HepG2 (cell line): ENCODE data around the gene RNASE13. TPM values are rescaled to one million over a fixed set of nuclear protein-coding genes. Genes with fewer than 3 reads are reported as not detected.

Source experiments
- MYC ChIP-seq: sonication (generic); formaldehyde crosslinking; IDR thresholded peaks from 2 replicates; pipeline ENCODE4 v1.9.0; 2021; ENCODE audit warnings: missing genetic modification reagents, borderline replicate concordance
- ONECUT2 ChIP-seq: sonication (generic); formaldehyde crosslinking; IDR thresholded peaks from 2 replicates; pipeline ENCODE4 v1.4.0; 2020; ENCODE audit warnings: missing genetic modification reagents
- PHF8 ChIP-seq: sonication (generic); formaldehyde crosslinking; IDR thresholded peaks from 2 replicates; pipeline ENCODE4 v1.5.0; 2020; ENCODE audit warnings: missing genetic modification reagents
- SKIL ChIP-seq: sonication (generic); formaldehyde crosslinking; IDR thresholded peaks from 2 replicates; pipeline ENCODE4 v1.8.0; 2022; ENCODE audit warnings: missing genetic modification reagents, mild to moderate bottlenecking, moderate library complexity, borderline replicate concordance
- TFDP1 ChIP-seq: IDR thresholded peaks from 2 replicates; pipeline ENCODE4 v1.6.1; 2016; ENCODE audit warnings: missing compliant biosample characterization, missing genetic modification reagents, borderline replicate concordance
- XRCC5 ChIP-seq: fragments of 200-400 bp; formaldehyde crosslinking; optimal IDR thresholded peaks from 2 replicates; pipeline ENCODE3; 2017; ENCODE audit warnings: mild to moderate bottlenecking, low read length
- ZBTB20 ChIP-seq: sonication (generic); formaldehyde crosslinking; IDR thresholded peaks from 2 replicates; pipeline ENCODE4 v1.8.1; 2023; ENCODE audit warnings: missing genetic modification reagents, low read depth, mild to moderate bottlenecking, borderline replicate concordance
- ZIK1 ChIP-seq: sonication (generic); formaldehyde crosslinking; IDR thresholded peaks from 2 replicates; pipeline ENCODE4 v1.5.0; 2020; ENCODE audit warnings: mild to moderate bottlenecking, low read depth, missing genetic modification reagents, borderline replicate concordance
- ZNF317 ChIP-seq: sonication (generic); formaldehyde crosslinking; IDR thresholded peaks from 2 replicates; pipeline ENCODE4 v1.5.0; 2020; ENCODE audit warnings: mild to moderate bottlenecking, missing genetic modification reagents
- ZNF543 ChIP-seq: sonication (generic); formaldehyde crosslinking; IDR thresholded peaks from 2 replicates; pipeline ENCODE4 v1.4.0; 2020; ENCODE audit warnings: mild to moderate bottlenecking, missing genetic modification reagents
- ZNF644 ChIP-seq: IDR thresholded peaks from 2 replicates; pipeline ENCODE4 v1.6.1; 2016; ENCODE audit warnings: low read depth
- ZNF766 ChIP-seq: sonication (generic); formaldehyde crosslinking; IDR thresholded peaks from 2 replicates; pipeline ENCODE4 v1.5.0; 2020; ENCODE audit warnings: missing genetic modification reagents, borderline replicate concordance
- ZNF781 ChIP-seq: sonication (generic); formaldehyde crosslinking; IDR thresholded peaks from 2 replicates; pipeline ENCODE4 v1.5.1; 2020; ENCODE audit warnings: borderline replicate concordance, mild to moderate bottlenecking, missing genetic modification reagents; ENCODE audit errors: not compliant biosample characterization
- ZNF878 ChIP-seq: sonication (generic); formaldehyde crosslinking; IDR thresholded peaks from 2 replicates; pipeline ENCODE4 v1.8.1; 2023; ENCODE audit warnings: mild to moderate bottlenecking, missing genetic modification reagents, moderate library complexity
- polyA plus RNA-seq, 8 experiments: library from polyadenylated mRNA; depleted of rRNA in 3 of 8; stranded (reverse) in 7 of 8; unstranded in 1 of 8; fragments of >200 nt; fragmentation: Illumina TruSeq in 4 of 8; extraction: Trizol in 4 of 8; gene quantifications; 2 replicates each; pipeline versions ENCODE4 v1.2.1 to v1.2.3, GENCODE V29; 2011 to 2016; ENCODE audit warnings: low read depth in 4 of 8, missing spikeins in 1 of 8, mixed read lengths in 1 of 8; ENCODE audit not compliant: insufficient read depth in 1 of 8
- total RNA-seq, 5 experiments: library from RNA; depleted of rRNA; stranded (reverse); fragments of >200 nt; fragmentation: Illumina TruSeq; extraction: Trizol; gene quantifications; 2 replicates each; pipeline ENCODE4 v1.2.3, GENCODE V29; 2016; ENCODE audit warnings: low read depth in 1 of 5
- TF ChIP-seq, protein P1 (sequence below), 2 experiments: sonication (generic) in 1 of 2; formaldehyde crosslinking in 1 of 2; IDR thresholded peaks; 2 replicates each; pipeline versions ENCODE4 v1.4.0 to v1.6.1; 2016 to 2020; ENCODE audit warnings: borderline replicate concordance in 1 of 2, low read depth in 1 of 2, mild to moderate bottlenecking in 1 of 2, missing genetic modification reagents in 1 of 2
- TF ChIP-seq, protein P2 (sequence below): sonication (generic); formaldehyde crosslinking; IDR thresholded peaks from 2 replicates; pipeline ENCODE4 v1.8.0; 2022; ENCODE audit warnings: mild to moderate bottlenecking, missing genetic modification reagents; ENCODE audit not compliant: insufficient replicate concordance
- TF ChIP-seq, protein P3 (sequence below): sonication (generic); formaldehyde crosslinking; IDR thresholded peaks from 2 replicates; pipeline ENCODE4 v1.4.0; 2020; ENCODE audit warnings: low read depth, mild to moderate bottlenecking, missing genetic modification reagents

Gene RNASE13
- total and polyA plus RNA-seq, 2 of the 13 experiments (the other 11 are each of a cell fraction or from before 2014, with no cell fraction given): 1.0 TPM; not detected in 1

- TF ChIP-seq, protein P1, sequence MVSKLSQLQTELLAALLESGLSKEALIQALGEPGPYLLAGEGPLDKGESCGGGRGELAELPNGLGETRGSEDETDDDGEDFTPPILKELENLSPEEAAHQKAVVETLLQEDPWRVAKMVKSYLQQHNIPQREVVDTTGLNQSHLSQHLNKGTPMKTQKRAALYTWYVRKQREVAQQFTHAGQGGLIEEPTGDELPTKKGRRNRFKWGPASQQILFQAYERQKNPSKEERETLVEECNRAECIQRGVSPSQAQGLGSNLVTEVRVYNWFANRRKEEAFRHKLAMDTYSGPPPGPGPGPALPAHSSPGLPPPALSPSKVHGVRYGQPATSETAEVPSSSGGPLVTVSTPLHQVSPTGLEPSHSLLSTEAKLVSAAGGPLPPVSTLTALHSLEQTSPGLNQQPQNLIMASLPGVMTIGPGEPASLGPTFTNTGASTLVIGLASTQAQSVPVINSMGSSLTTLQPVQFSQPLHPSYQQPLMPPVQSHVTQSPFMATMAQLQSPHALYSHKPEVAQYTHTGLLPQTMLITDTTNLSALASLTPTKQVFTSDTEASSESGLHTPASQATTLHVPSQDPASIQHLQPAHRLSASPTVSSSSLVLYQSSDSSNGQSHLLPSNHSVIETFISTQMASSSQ (IDR thresholded peaks at IDR 0.05; ENCODE audit: low read depth): peak; percentile 91
- TF ChIP-seq, protein P1 (CRISPR knock-in tag; IDR thresholded peaks at IDR 0.05; ENCODE audit: borderline replicate concordance): peak; percentile 91
- peak; percentile 70 for TF ChIP-seq MYC (CRISPR knock-in tag)
- TF ChIP-seq, protein P2, sequence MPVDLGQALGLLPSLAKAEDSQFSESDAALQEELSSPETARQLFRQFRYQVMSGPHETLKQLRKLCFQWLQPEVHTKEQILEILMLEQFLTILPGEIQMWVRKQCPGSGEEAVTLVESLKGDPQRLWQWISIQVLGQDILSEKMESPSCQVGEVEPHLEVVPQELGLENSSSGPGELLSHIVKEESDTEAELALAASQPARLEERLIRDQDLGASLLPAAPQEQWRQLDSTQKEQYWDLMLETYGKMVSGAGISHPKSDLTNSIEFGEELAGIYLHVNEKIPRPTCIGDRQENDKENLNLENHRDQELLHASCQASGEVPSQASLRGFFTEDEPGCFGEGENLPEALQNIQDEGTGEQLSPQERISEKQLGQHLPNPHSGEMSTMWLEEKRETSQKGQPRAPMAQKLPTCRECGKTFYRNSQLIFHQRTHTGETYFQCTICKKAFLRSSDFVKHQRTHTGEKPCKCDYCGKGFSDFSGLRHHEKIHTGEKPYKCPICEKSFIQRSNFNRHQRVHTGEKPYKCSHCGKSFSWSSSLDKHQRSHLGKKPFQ: no peak
- TF ChIP-seq ZNF644 (CRISPR knock-in tag): peak; percentile 79
- TF ChIP-seq, protein P3, sequence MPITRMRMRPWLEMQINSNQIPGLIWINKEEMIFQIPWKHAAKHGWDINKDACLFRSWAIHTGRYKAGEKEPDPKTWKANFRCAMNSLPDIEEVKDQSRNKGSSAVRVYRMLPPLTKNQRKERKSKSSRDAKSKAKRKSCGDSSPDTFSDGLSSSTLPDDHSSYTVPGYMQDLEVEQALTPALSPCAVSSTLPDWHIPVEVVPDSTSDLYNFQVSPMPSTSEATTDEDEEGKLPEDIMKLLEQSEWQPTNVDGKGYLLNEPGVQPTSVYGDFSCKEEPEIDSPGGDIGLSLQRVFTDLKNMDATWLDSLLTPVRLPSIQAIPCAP (CRISPR knock-in tag): no peak
- 0 out of 2 replicates have a peak, but pooled peaks have one; percentile 22 for TF ChIP-seq ZNF543 (CRISPR knock-in tag)
- 0 out of 2 replicates have a peak, but pooled peaks have one; percentile 38 for TF ChIP-seq ZNF317 (CRISPR knock-in tag)
- peak; percentile 91 for TF ChIP-seq XRCC5
- TF ChIP-seq SKIL (CRISPR knock-in tag): peak; percentile 58
- peak; percentile 75; the same call in 1 of the 2 replicates for TF ChIP-seq ZNF766 (CRISPR knock-in tag)
- peak; percentile 53 for TF ChIP-seq PHF8
- TF ChIP-seq ONECUT2 (CRISPR knock-in tag): peak; percentile 87
- TF ChIP-seq ZBTB20 (CRISPR knock-in tag): peak; percentile 90; the same call in 1 of the 2 replicates
- TF ChIP-seq TFDP1 (CRISPR knock-in tag): peak; percentile 66; the same call in 1 of the 2 replicates
- TF ChIP-seq ZIK1 (CRISPR knock-in tag): no peak; the same call in 1 of the 2 replicates
- TF ChIP-seq ZNF878 (CRISPR knock-in tag): peak; percentile 93; the same call in 1 of the 2 replicates
- peak; percentile 80 for TF ChIP-seq ZNF781 (CRISPR knock-in tag)
Observed at GRCh38 chr14:21055432-21056117, 21.0 kb upstream of the RNASE13 start (continued).
